HG02642 (cell line): ENCODE results near the gene GMEB2.

Experiments
- ATAC-seq: cut with Tn5 transposase; IDR thresholded peaks from one replicate; pipeline ENCODE4 v1.9.1; 2021; ENCODE audit warnings: mild to moderate bottlenecking; ENCODE audit not compliant: unreplicated experiment, poor library complexity

Gene GMEB2

DNA sequence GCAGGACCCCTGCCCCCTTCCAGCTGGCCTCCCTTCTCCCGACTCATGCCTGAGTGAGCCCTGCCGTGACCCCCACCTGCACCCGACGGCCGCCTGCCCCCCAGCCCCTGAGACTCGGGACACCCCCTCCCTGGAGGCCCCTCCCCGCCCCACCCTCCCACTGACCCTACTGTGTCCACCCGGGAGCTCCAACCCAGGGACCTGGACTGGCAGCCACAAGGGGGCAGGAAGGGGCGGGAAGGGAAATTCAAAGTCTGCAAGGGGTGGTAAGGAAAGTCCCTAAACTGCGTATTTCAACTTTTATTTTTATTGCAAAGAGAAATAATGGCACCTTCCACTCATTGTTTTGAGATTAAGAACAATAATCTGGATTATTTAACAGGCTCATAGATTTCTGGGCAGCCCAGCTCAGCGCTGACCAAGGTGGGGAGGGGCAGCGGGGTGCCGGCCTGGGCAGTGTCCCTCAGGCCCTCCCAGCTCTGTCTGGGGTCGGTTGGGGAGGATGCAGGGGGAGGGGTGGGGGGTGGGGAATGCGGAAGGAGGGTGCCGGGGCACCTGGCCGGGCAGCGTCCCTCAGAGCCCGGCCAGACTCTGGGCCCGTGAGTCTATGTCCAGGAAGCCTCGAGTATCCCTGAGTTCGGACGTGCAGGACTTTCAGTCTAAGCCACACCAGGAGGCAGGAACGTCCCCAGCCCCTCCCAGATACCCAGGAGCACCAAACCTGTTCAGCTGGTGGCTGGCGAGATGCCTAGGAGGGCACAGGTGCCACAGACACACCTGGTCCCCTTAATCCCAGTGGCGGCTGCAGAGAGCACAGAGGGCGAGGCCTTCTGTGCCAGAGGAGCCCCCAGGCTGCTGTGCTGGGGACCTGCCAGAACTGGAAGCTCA is 88.5 kb downstream of the GMEB2 start:
- no peak for ATAC-seq
